Uterus (tissue), 4 donors: Measurements from ENCODE around the gene UBR4. TPM values are rescaled to one million over a fixed set of nuclear protein-coding genes. Genes with fewer than 3 reads are reported as not detected.

Source experiments
- DNase-seq, 2 donors: peaks; one replicate each; pipeline ENCODE4 v3.0.0-alpha.2; 2019 to 2020
- H3K27ac ChIP-seq, 2 donors: fragments of 200-600 bp; sonication (generic); 1 replicate in 1 of 2; 2 replicates in 1 of 2; pipeline ENCODE4 v1.5.1; 2016 to 2018
- H3K27me3 ChIP-seq, 2 donors: fragments of 200-600 bp; sonication (generic); one replicate each; pipeline ENCODE4 v1.5.1; 2018 to 2019; ENCODE audit warnings: control low read depth in 1 of 2
- H3K36me3 ChIP-seq, 2 donors: fragments of 200-600 bp; sonication (generic); one replicate each; pipeline ENCODE4 v1.5.1; 2019; ENCODE audit warnings: control low read depth in 1 of 2
- H3K4me1 ChIP-seq, 2 donors: fragments of 200-600 bp; sonication (generic); one replicate each; pipeline ENCODE4 v1.5.1; 2018 to 2019; ENCODE audit warnings: control low read depth in 1 of 2
- H3K4me3 ChIP-seq, 2 donors: fragments of 200-600 bp; sonication (generic); 1 replicate in 1 of 2; 2 replicates in 1 of 2; pipeline ENCODE4 v1.5.1; 2018 to 2019; ENCODE audit warnings: mild to moderate bottlenecking in 1 of 2
- H3K9me3 ChIP-seq, 2 donors: fragments of 200-600 bp; sonication (generic); one replicate each; pipeline ENCODE4 v1.5.1; 2019; ENCODE audit warnings: control low read depth in 1 of 2
- CTCF ChIP-seq, 4 experiments: fragments of 200-600 bp in 2 of 4; fragments of 450-650 bp in 2 of 4; sonication (generic) in 2 of 4; IDR thresholded peaks; one replicate each; pipeline ENCODE4 v1.5.1; 2016 to 2019; ENCODE audit warnings: antibody characterized with exemption in 4 of 4, mild to moderate bottlenecking in 2 of 4, moderate library complexity in 1 of 4
- POLR2A ChIP-seq, 2 donors: fragments of 450-650 bp; IDR thresholded peaks; one replicate each; pipeline ENCODE4 v1.6.1; 2016; ENCODE audit warnings: antibody characterized with exemption in 2 of 2, mild to moderate bottlenecking in 1 of 2, moderate library complexity in 1 of 2
- intact Hi-C: fragments of 100-400 bp; cut with DNase I; formaldehyde crosslinking; loops from one replicate; pipeline ENCODE4 v1.15.1; 2023; ENCODE audit warnings: low total_unique reads
- total RNA-seq, 4 donors: library from RNA; depleted of rRNA in 3 of 4; stranded (reverse); fragments of >200 nt in 3 of 4; gene quantifications; one replicate each; pipeline versions ENCODE4 v1.1.0 to v1.2.4, GENCODE V29; 2014 to 2023
- donor health status: DM: yes; HTN: yes; CAD: no.

UBR4 gene
- total RNA-seq, 4 donors from 2014 or later = 50.0 to 161 (median 105) TPM

GRCh38 chr1:19033515-19033839 lies 176.6 kb downstream of the UBR4 start:
- Histone ChIP-seq H3K36me3 (no peaks in the 10 kb centered on the region), H3K27me3 (no peaks in the 10 kb centered on the region), H3K9me3 (no peaks in the 10 kb centered on the region), H3K4me3 (no peak overlapping the region), H3K27ac (peak overlapping the region in 1 of 2 donors; percentile 47), H3K4me1 (no peaks in the 10 kb centered on the region)
- no peak for TF ChIP-seq POLR2A (IDR thresholded peaks at IDR 0.05)
- TF ChIP-seq CTCF (IDR thresholded peaks at IDR 0.05) = no peak
- no peak for DNase-seq
- intact Hi-C loops = no loop called here

GRCh38 chr1:19032701-19033514 lies 177.2 kb downstream of the UBR4 start:
- no peak for DNase-seq
- H3K36me3 ChIP-seq = no peaks in the 10 kb centered on the region
- intact Hi-C loops = no loop called here
- no peaks in the 10 kb centered on the region for H3K4me1 ChIP-seq
- no peaks in the 10 kb centered on the region for H3K9me3 ChIP-seq
- H3K27me3 ChIP-seq = no peaks in the 10 kb centered on the region
- no peak for TF ChIP-seq CTCF (IDR thresholded peaks at IDR 0.05)
- TF ChIP-seq POLR2A (IDR thresholded peaks at IDR 0.05) = no peak
- no peak overlapping the region for H3K4me3 ChIP-seq
- H3K27ac ChIP-seq = peak overlapping the region in 1 of 2 donors; percentile 47

- H3K36me3 ChIP-seq = no peaks in the 10 kb centered on the region
- H3K4me3 ChIP-seq = no peak overlapping the region
- no peaks in the 10 kb centered on the region for H3K27me3 ChIP-seq
- TF ChIP-seq CTCF (IDR thresholded peaks at IDR 0.05) (no peak), POLR2A (IDR thresholded peaks at IDR 0.05) (no peak)
- H3K4me1 ChIP-seq = no peaks in the 10 kb centered on the region
- no peak overlapping the region for H3K27ac ChIP-seq
- no peak for DNase-seq
- intact Hi-C loops = no loop called here
- no peaks in the 10 kb centered on the region for H3K9me3 ChIP-seq
Observed at GRCh38 chr1:19032413-19032695, 177.7 kb downstream of the UBR4 start.

GRCh38 chr1:19029191-19030085 lies 180.6 kb downstream of the UBR4 start:
- intact Hi-C loops = no loop called here
- DNase-seq = no peak
- TF ChIP-seq CTCF (IDR thresholded peaks at IDR 0.05) = no peak
- TF ChIP-seq POLR2A (IDR thresholded peaks at IDR 0.05) = no peak

GRCh38 chr1:19028546-19029129 lies 181.4 kb downstream of the UBR4 start:
- Histone ChIP-seq H3K4me3 (no peak overlapping the region), H3K27ac (no peak overlapping the region), H3K9me3 (no peaks in the 10 kb centered on the region), H3K4me1 (no peaks in the 10 kb centered on the region), H3K36me3 (no peaks in the 10 kb centered on the region), H3K27me3 (no peaks in the 10 kb centered on the region)
- no peak for DNase-seq
- TF ChIP-seq CTCF (IDR thresholded peaks at IDR 0.05) (no peak), POLR2A (IDR thresholded peaks at IDR 0.05) (no peak)
- intact Hi-C loops = no loop called here

More at GRCh38 chr1:19029191-19030085, 180.6 kb downstream of the UBR4 start:
- H3K9me3 ChIP-seq = no peaks in the 10 kb centered on the region
- no peak overlapping the region for H3K27ac ChIP-seq
- no peak overlapping the region for H3K4me3 ChIP-seq
- H3K36me3 ChIP-seq = no peaks in the 10 kb centered on the region
- H3K4me1 ChIP-seq = no peaks in the 10 kb centered on the region
- H3K27me3 ChIP-seq = no peaks in the 10 kb centered on the region
